ENCODE data around the gene KCNE4. TPM values are rescaled to one million over a fixed set of nuclear protein-coding genes. Genes with fewer than 3 reads are reported as not detected.

KCNE4 gene
- polyA plus RNA-seq, 1 of the 3 experiments (the other 2 are of a cell fraction) = 0.20 TPM

DNA sequence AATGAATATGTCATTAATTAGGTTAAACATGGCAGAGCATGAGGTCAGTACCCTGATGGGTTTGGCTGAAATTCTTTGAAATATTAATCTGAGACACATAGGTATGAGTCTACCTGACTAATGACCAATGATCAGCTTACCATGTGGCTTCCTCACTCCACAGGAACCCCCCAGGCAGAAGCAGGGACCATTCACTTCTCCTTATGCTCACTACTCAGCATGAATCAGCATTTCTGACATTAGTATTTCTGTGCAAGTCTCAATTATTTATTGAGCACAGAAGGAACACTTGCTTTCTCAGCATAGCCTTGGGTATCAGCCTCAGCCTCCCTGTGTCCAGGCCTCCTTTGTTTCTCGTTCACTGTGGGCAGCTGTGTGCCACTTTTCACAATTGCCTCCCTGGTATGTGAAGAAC lies 9.3 kb upstream of the KCNE4 start:
- peak overlapping the region; percentile 16 to 99; a peak in 3 of 4 replicates for H3K27ac ChIP-seq (ENCODE audit: low read depth in 2 of 2, low read length in 1 of 2)
- peaks cover 12 to 55% of the 10 kb centered on the region in 2 experiments for H3K4me1 ChIP-seq (ENCODE audit: control insufficient read depth in 1 of 2, insufficient read depth in 2 of 2, low read depth in 1 of 2, low read length in 1 of 2)
- DNase-seq = no peak
- H2AFZ ChIP-seq (ENCODE audit: low read depth) = peak overlapping the region; percentile 11; the same call in 1 of the 2 replicates
- H3K9ac ChIP-seq = no peak overlapping the region
- no peaks in the 10 kb centered on the region for H3K9me3 ChIP-seq
- no peaks in the 10 kb centered on the region for H3K79me2 ChIP-seq (ENCODE audit: insufficient read depth)
- WGBS (ENCODE audit: low lambda C conversion rate) = 71% methylated on average over 1 of the region's 1 CpG
- POLR2A ChIA-PET = no interaction called here
- no peaks in the 10 kb centered on the region for H3K27me3 ChIP-seq (ENCODE audit: insufficient read depth)
- H4K20me1 ChIP-seq (ENCODE audit: insufficient read depth) = no peaks in the 10 kb centered on the region
- H3K36me3 ChIP-seq (replicated peaks in 1 of 2; ENCODE audit: control insufficient read depth in 1 of 2, insufficient read depth in 2 of 2, low read length in 1 of 2) = no peaks in the 10 kb centered on the region
- TF ChIP-seq TCF12 (IDR thresholded peaks at IDR 0.05) (peak; percentile 22; the same call in 1 of the 2 replicates), EP300 (IDR thresholded peaks at IDR 0.05; ENCODE audit: borderline replicate concordance in 1 of 2, low read depth in 1 of 2, low read length in 1 of 2) (peak in 1 of 2 experiments; percentile 20; a peak in 1 of 4 replicates), POLR2AphosphoS5 (IDR thresholded peaks at IDR 0.05; ENCODE audit: low read depth, low read length) (no peak)
- TF ChIP-seq, protein P1, sequence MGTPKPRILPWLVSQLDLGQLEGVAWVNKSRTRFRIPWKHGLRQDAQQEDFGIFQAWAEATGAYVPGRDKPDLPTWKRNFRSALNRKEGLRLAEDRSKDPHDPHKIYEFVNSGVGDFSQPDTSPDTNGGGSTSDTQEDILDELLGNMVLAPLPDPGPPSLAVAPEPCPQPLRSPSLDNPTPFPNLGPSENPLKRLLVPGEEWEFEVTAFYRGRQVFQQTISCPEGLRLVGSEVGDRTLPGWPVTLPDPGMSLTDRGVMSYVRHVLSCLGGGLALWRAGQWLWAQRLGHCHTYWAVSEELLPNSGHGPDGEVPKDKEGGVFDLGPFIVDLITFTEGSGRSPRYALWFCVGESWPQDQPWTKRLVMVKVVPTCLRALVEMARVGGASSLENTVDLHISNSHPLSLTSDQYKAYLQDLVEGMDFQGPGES (IDR thresholded peaks at IDR 0.05; ENCODE audit: low read depth, low read length) = no peak
- no peak overlapping the region for H3K4me3 ChIP-seq (ENCODE audit: low read depth in 2 of 2, low read length in 1 of 2)
- H3K4me2 ChIP-seq = no peak overlapping the region
- no peaks in the 10 kb centered on the region for H3K9me2 ChIP-seq
- CTCF ChIA-PET = no interaction called here
- H3F3A ChIP-seq (replicated peaks; ENCODE audit: insufficient read depth) = peaks cover 42% of the 10 kb centered on the region

DNA sequence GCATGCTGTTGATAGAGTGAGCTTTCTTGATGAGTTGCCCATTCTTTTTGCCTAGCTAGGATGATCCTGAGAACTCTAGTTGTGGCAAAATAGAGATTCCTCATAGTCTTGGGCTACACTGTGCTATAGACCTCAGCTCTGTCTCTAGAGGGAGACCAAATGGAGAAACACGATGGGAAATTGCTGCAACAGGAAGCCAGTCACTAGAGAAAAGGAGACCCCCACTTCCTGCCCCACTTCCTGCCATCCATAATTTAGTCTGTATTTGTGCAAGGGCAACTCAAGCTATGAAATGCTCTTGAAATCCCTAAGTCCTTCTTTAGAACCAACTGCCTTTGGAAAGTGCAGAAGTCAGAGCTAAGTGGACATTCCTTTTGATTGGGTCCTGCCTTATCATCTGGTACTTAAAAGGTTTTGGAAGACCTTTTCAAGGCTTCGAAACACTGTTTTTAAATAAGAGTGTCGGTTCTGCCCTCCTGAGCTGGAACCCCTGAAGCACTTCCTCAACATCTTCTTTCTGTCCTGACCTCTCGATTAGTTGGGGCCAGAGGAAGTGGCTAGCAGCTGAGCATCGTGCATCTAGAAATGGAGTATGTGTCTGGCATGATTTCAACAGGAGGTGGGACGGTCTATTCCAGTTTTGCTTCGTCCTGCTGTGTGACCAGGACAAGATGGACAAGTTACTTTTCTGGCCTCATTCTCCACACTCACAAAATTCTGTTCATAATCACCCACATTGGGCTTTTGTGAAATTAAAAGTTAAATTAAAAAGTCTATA lies 8.6 kb upstream of the KCNE4 start:
- peaks cover 48% of the 10 kb centered on the region for H3F3A ChIP-seq (replicated peaks; ENCODE audit: insufficient read depth)
- H3K9me3 ChIP-seq = no peaks in the 10 kb centered on the region
- H3K27ac ChIP-seq (ENCODE audit: low read depth in 2 of 2, low read length in 1 of 2) = peak overlapping the region in 1 of 2 experiments; percentile 99; a peak in 3 of 4 replicates
- CTCF ChIA-PET = interaction anchor here (0.8 kb wide), 1 partner anchor 71 kb away, joined by 4 read pairs; no protein-coding TSS in a partner anchor
- H3K9ac ChIP-seq = no peak overlapping the region
- H3K4me3 ChIP-seq (ENCODE audit: low read depth in 2 of 2, low read length in 1 of 2) = no peak overlapping the region
- H3K27me3 ChIP-seq (ENCODE audit: insufficient read depth) = no peaks in the 10 kb centered on the region
- H2AFZ ChIP-seq (ENCODE audit: low read depth) = peak overlapping the region; percentile 11
- H3K9me2 ChIP-seq = no peaks in the 10 kb centered on the region
- no peaks in the 10 kb centered on the region for H4K20me1 ChIP-seq (ENCODE audit: insufficient read depth)
- DNase-seq = no peak
- H3K36me3 ChIP-seq (replicated peaks in 1 of 2; ENCODE audit: control insufficient read depth in 1 of 2, insufficient read depth in 2 of 2, low read length in 1 of 2) = no peaks in the 10 kb centered on the region
- H3K4me1 ChIP-seq (ENCODE audit: control insufficient read depth in 1 of 2, insufficient read depth in 2 of 2, low read depth in 1 of 2, low read length in 1 of 2) = peaks cover 17 to 61% of the 10 kb centered on the region in 2 experiments
- H3K79me2 ChIP-seq (ENCODE audit: insufficient read depth) = no peaks in the 10 kb centered on the region
- WGBS (ENCODE audit: low lambda C conversion rate) = 84% methylated on average over 7 of the region's 7 CpGs
- POLR2A ChIA-PET = no interaction called here
- H3K4me2 ChIP-seq = no peak overlapping the region
- TF ChIP-seq, protein P2, sequence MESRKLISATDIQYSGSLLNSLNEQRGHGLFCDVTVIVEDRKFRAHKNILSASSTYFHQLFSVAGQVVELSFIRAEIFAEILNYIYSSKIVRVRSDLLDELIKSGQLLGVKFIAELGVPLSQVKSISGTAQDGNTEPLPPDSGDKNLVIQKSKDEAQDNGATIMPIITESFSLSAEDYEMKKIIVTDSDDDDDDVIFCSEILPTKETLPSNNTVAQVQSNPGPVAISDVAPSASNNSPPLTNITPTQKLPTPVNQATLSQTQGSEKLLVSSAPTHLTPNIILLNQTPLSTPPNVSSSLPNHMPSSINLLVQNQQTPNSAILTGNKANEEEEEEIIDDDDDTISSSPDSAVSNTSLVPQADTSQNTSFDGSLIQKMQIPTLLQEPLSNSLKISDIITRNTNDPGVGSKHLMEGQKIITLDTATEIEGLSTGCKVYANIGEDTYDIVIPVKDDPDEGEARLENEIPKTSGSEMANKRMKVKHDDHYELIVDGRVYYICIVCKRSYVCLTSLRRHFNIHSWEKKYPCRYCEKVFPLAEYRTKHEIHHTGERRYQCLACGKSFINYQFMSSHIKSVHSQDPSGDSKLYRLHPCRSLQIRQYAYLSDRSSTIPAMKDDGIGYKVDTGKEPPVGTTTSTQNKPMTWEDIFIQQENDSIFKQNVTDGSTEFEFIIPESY (IDR thresholded peaks at IDR 0.05; ENCODE audit: borderline replicate concordance, low read depth) = no peak
- TF ChIP-seq MEF2A (IDR thresholded peaks at IDR 0.05; ENCODE audit: borderline replicate concordance, low read depth) = no peak
- no peak for TF ChIP-seq SIN3A (IDR thresholded peaks at IDR 0.05; ENCODE audit: borderline replicate concordance, low read depth, low read length)
- TF ChIP-seq JUND (IDR thresholded peaks at IDR 0.05) = no peak
- TF ChIP-seq TCF12 (IDR thresholded peaks at IDR 0.05) = no peak
- TF ChIP-seq, protein P3, sequence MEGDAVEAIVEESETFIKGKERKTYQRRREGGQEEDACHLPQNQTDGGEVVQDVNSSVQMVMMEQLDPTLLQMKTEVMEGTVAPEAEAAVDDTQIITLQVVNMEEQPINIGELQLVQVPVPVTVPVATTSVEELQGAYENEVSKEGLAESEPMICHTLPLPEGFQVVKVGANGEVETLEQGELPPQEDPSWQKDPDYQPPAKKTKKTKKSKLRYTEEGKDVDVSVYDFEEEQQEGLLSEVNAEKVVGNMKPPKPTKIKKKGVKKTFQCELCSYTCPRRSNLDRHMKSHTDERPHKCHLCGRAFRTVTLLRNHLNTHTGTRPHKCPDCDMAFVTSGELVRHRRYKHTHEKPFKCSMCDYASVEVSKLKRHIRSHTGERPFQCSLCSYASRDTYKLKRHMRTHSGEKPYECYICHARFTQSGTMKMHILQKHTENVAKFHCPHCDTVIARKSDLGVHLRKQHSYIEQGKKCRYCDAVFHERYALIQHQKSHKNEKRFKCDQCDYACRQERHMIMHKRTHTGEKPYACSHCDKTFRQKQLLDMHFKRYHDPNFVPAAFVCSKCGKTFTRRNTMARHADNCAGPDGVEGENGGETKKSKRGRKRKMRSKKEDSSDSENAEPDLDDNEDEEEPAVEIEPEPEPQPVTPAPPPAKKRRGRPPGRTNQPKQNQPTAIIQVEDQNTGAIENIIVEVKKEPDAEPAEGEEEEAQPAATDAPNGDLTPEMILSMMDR (IDR thresholded peaks at IDR 0.05) = no peak
- TF ChIP-seq, protein P4, sequence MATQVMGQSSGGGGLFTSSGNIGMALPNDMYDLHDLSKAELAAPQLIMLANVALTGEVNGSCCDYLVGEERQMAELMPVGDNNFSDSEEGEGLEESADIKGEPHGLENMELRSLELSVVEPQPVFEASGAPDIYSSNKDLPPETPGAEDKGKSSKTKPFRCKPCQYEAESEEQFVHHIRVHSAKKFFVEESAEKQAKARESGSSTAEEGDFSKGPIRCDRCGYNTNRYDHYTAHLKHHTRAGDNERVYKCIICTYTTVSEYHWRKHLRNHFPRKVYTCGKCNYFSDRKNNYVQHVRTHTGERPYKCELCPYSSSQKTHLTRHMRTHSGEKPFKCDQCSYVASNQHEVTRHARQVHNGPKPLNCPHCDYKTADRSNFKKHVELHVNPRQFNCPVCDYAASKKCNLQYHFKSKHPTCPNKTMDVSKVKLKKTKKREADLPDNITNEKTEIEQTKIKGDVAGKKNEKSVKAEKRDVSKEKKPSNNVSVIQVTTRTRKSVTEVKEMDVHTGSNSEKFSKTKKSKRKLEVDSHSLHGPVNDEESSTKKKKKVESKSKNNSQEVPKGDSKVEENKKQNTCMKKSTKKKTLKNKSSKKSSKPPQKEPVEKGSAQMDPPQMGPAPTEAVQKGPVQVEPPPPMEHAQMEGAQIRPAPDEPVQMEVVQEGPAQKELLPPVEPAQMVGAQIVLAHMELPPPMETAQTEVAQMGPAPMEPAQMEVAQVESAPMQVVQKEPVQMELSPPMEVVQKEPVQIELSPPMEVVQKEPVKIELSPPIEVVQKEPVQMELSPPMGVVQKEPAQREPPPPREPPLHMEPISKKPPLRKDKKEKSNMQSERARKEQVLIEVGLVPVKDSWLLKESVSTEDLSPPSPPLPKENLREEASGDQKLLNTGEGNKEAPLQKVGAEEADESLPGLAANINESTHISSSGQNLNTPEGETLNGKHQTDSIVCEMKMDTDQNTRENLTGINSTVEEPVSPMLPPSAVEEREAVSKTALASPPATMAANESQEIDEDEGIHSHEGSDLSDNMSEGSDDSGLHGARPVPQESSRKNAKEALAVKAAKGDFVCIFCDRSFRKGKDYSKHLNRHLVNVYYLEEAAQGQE (IDR thresholded peaks at IDR 0.05; ENCODE audit: low read depth, low read length) = no peak
- TF ChIP-seq, protein P5, sequence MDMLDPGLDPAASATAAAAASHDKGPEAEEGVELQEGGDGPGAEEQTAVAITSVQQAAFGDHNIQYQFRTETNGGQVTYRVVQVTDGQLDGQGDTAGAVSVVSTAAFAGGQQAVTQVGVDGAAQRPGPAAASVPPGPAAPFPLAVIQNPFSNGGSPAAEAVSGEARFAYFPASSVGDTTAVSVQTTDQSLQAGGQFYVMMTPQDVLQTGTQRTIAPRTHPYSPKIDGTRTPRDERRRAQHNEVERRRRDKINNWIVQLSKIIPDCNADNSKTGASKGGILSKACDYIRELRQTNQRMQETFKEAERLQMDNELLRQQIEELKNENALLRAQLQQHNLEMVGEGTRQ (IDR thresholded peaks at IDR 0.05; ENCODE audit: borderline replicate concordance, low read depth, low read length) = no peak
- no peak for TF ChIP-seq FOXJ3 (CRISPR knock-in tag; IDR thresholded peaks at IDR 0.05)
- no peak for TF ChIP-seq POLR2AphosphoS5 (IDR thresholded peaks at IDR 0.05; ENCODE audit: low read depth, low read length)
- TF ChIP-seq, protein P6, sequence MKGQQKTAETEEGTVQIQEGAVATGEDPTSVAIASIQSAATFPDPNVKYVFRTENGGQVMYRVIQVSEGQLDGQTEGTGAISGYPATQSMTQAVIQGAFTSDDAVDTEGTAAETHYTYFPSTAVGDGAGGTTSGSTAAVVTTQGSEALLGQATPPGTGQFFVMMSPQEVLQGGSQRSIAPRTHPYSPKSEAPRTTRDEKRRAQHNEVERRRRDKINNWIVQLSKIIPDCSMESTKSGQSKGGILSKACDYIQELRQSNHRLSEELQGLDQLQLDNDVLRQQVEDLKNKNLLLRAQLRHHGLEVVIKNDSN (IDR thresholded peaks at IDR 0.05; ENCODE audit: borderline replicate concordance, low read depth) = no peak
- TF ChIP-seq FOSL2 (IDR thresholded peaks at IDR 0.05; ENCODE audit: borderline replicate concordance, low read depth) = no peak

All from SK-N-SH (cell line).